DMS79 (cell line): ENCODE data around the gene LAGE3.

Experiments
- DNase-seq: peaks from one replicate; lab custom pipeline; 2025; lab: John Stamatoyannopoulos, UW

The LAGE3 gene

GRCh38 chrX:154477891-154478477 is 1.1 kb downstream of the LAGE3 start:
- no peak for DNase-seq

GRCh38 chrX:154476821-154477220 is 2.3 kb downstream of the LAGE3 start:
- no peak for DNase-seq

DNA sequence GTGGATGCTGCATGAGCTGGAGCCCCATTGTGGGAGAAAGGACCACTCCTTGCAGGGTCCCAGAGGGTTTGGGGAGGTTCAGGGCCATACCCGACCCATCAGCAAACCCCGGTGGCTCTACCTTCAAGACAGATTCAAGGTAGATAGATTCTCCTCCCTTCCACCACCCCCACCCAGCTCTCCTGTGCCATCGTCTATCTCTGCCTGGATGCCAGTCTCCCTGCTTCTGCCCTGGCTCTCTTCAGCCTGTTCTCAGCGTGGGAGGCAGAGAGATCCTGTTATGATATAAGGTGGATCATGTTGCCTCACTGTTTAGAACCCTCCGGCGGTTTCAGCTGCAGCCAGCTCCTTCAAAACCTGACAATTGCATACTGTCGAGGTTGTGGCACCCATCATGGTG is 5.4 kb downstream of the LAGE3 start:
- DNase-seq: no peak

GRCh38 chrX:154472685-154473632 is 6.1 kb downstream of the LAGE3 start:
- DNase-seq: no peak

GRCh38 chrX:154471839-154472684 is 7.0 kb downstream of the LAGE3 start:
- no peak for DNase-seq

GRCh38 chrX:154470914-154471568 is 8.0 kb downstream of the LAGE3 start:
- no peak for DNase-seq

DNA sequence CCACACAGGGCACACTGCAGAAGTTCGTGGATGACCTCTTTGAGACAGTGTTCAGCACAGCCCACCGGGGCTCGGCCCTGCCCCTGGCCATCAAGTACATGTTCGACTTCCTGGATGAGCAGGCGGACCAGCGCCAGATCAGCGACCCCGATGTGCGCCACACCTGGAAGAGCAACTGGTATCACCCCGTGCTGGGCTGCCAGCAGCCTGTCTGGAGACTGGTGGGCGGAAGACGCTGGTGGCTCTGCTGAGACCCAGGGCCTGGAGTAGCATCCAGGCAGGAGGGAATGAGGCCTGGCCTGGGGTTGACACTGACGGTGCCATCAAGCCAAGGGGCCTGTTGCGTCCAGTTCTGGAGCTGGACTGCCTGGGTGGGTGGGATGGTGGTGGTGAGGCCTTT is 8.6 kb downstream of the LAGE3 start:
- DNase-seq: no peak

GRCh38 chrX:154469880-154470279 is 9.2 kb downstream of the LAGE3 start:
- no peak for DNase-seq

GRCh38 chrX:154469114-154469513 is 10.0 kb downstream of the LAGE3 start:
- DNase-seq: no peak

- DNase-seq: no peak
Observed at GRCh38 chrX:154468217-154468616, 10.9 kb downstream of the LAGE3 start.

GRCh38 chrX:154467556-154467955 is 11.5 kb downstream of the LAGE3 start:
- no peak for DNase-seq

DNA sequence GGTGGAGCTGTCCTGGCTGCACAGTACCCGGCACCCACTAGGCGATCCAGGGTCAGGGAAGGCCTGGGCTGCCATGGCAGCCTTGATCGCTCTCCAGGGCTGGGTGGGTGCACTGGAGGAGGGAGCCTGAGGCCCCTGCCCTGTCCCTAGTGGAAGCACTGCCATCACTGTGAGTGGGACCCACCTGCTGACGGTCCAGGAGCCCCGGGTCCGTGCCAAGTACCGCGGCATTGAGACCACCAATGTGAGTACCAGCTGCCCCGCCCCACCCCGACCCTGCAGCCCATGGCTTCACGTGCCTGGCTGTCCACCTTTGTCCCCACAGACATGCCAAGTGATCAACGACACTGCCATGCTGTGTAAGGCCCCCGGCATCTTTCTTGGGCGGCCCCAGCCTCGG is 12.2 kb downstream of the LAGE3 start:
- no peak for DNase-seq

- no peak for DNase-seq
Observed at GRCh38 chrX:154466036-154466435, 13.0 kb downstream of the LAGE3 start.

DNA sequence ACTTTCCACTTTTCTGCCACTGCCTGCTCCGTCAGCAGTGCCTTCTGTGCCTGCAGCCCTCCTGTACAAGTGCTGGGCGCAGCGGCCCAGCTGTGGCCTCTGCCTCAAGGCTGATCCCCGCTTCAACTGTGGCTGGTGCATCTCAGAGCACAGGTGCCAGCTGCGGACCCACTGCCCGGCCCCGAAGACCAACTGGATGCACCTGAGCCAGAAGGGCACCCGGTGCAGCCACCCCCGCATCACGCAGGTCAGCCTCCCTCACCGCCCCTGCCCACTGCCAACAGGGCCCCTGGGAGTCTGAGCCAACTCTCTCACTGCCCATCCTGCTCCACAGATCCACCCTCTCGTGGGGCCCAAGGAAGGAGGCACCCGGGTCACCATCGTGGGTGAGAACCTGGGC is 13.5 kb downstream of the LAGE3 start:
- DNase-seq: no peak

DNA sequence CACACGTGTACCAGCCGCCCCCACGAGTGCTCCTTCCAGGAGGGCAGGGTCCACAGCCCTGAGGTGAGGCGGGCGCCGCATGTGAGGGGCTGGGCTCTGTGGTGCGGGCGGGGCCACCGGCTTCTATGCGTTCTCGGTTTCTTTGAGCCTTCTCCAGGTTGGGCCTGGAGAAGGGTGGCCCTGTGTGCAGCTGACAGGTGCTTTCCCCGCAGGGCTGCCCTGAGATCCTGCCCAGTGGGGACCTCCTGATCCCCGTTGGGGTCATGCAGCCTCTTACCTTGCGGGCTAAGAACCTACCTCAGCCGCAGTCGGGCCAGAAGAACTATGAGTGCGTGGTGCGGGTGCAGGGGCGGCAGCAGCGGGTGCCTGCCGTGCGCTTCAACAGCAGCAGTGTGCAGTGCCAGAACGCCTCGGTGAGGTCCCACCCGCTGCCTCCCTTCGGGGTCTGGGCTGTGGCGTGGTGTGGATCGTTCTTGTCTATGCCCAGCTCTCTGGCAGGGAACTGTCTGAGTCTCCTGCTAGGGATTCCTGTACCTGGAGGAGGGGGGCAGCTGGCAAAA is 14.2 kb downstream of the LAGE3 start:
- DNase-seq: no peak

- DNase-seq: no peak
Observed at GRCh38 chrX:154463611-154464220, 15.4 kb downstream of the LAGE3 start.

GRCh38 chrX:154462396-154462795 is 16.7 kb downstream of the LAGE3 start:
- DNase-seq: no peak

DNA sequence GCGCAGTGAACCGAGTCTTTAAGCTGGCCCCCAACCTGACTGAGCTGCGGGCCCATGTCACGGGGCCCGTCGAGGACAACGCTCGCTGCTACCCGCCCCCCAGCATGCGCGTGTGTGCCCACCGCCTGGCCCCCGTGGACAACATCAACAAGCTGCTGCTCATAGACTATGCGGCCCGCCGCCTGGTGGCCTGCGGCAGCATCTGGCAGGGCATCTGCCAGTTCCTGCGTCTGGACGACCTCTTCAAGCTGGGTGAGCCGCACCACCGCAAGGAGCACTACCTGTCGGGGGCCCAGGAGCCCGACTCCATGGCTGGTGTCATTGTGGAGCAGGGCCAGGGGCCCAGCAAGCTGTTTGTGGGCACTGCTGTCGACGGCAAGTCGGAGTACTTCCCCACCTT is 18.8 kb downstream of the LAGE3 start:
- no peak for DNase-seq

DNA sequence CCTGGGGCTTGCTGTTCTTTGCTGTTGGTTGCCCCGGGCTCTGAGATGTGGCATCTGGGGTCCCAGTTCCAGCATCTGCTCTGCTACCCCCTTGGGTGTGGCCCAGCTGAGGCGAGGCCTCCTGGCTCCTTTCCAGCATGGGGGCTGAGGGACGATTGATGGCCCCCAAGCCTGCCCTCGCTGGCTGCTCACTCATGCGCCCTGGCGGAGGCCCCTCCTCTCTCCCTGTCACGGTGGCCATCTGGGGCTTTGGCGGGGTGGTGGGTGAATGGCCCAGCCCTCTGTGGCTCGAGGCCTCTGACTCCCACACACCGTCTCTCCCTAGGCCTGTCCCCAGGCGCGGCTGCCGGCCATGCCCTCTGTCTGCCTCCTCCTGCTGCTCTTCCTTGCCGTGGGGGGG is 19.2 kb downstream of the LAGE3 start:
- DNase-seq: no peak

DNA sequence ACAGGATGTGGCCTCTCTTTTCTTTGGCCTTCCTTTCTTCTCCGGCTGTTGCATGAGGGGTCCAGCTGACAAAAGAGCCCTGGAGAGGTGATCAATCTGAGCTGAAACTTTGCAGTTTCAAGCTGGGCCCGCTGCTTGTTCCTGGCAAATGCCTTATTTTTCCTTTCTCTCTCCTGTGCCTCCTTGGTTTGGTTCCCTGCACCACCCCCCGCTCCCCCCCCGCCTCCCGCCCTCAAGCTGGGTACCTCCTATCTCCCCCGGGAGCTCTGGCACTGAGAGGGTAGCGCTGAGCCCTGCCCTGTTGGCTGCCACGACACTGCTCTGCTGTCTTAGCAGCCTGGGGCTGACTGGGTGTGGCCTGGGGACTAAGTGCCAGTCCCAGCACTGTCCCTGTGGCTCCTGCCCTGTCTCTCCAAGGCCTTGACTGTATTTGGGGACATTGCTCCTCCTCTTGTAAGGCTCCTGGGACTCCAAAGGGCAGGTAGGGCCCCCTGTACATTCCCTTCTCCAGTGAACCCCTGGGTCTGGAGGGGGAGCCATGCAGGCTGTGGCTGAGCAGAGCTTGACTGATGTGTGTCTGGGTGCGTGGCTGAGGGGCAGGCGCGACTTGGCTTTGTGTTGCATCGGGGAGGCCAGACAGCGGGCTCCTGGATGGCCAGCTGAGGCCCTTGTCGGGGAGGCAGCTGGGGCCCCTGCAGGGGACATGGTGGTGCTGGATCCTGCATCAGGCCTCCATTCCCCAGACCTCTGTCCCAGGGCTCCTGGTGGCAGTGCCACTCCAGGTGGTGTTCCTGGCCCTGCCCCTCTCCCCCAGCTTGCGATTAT is 19.9 kb downstream of the LAGE3 start:
- DNase-seq: no peak
